GM21367 (cell line): Measurements from ENCODE around the gene DNM1L.
A peak's percentile ranks its signal among the peaks of the same experiment; 100 is the strongest.
"Not testable (repeated sequence)": the region's sequence is repeated elsewhere in the genome, so short reads cannot be mapped to it uniquely, and the experiment has no call there.

Source experiments
- ATAC-seq: cut with Tn5 transposase; IDR thresholded peaks from one replicate; pipeline ENCODE4 v1.9.1; 2021; ENCODE audit not compliant: unreplicated experiment

The DNM1L gene

GRCh38 chr12:32695787-32696186, 16.7 kb downstream of the DNM1L start:
- no peak for ATAC-seq

- no peak for ATAC-seq
Measured at GRCh38 chr12:32697445-32697844, 18.3 kb downstream of the DNM1L start.

- no peak for ATAC-seq
Measured at GRCh38 chr12:32698285-32698684, 19.2 kb downstream of the DNM1L start.

GRCh38 chr12:32699437-32699836, 20.3 kb downstream of the DNM1L start:
- not testable (repeated sequence) for ATAC-seq

GRCh38 chr12:32702473-32702872, 23.4 kb downstream of the DNM1L start:
- ATAC-seq: no peak

- no peak for ATAC-seq
Measured at GRCh38 chr12:32702946-32703345, 23.8 kb downstream of the DNM1L start.

GRCh38 chr12:32705783-32706182, 26.7 kb downstream of the DNM1L start:
- ATAC-seq: no peak

GRCh38 chr12:32706335-32707024, 27.4 kb downstream of the DNM1L start:
- ATAC-seq: no peak

GRCh38 chr12:32708926-32709325, 29.8 kb downstream of the DNM1L start:
- ATAC-seq: no peak

GRCh38 chr12:32714772-32715171, 35.7 kb downstream of the DNM1L start:
- ATAC-seq: no peak

- no peak for ATAC-seq
Measured at GRCh38 chr12:32718926-32719325, 39.8 kb downstream of the DNM1L start.

GRCh38 chr12:32725308-32725707, 46.2 kb downstream of the DNM1L start:
- ATAC-seq: not testable (repeated sequence)

GRCh38 chr12:32726286-32726685, 47.2 kb downstream of the DNM1L start:
- no peak for ATAC-seq

- no peak for ATAC-seq
Measured at GRCh38 chr12:32727237-32727636, 48.1 kb downstream of the DNM1L start.

GRCh38 chr12:32734952-32735351, 55.9 kb downstream of the DNM1L start:
- no peak for ATAC-seq

GRCh38 chr12:32736445-32736844, 57.3 kb downstream of the DNM1L start:
- ATAC-seq: no peak

GRCh38 chr12:32737715-32738114, 58.6 kb downstream of the DNM1L start:
- ATAC-seq: no peak

- ATAC-seq: no peak
Measured at GRCh38 chr12:32739279-32739678, 60.2 kb downstream of the DNM1L start.

- no peak for ATAC-seq
Measured at GRCh38 chr12:32742133-32742532, 63.0 kb downstream of the DNM1L start.

- no peak for ATAC-seq
Measured at GRCh38 chr12:32743264-32743663, 64.2 kb downstream of the DNM1L start.

- no peak for ATAC-seq
Measured at GRCh38 chr12:32753605-32754004, 74.5 kb downstream of the DNM1L start.

- ATAC-seq: no peak
Measured at GRCh38 chr12:32754111-32754510, 75.0 kb downstream of the DNM1L start.

GRCh38 chr12:32755051-32755653, 76.1 kb downstream of the DNM1L start:
- peak; percentile 75 for ATAC-seq
